Gastrocnemius medialis (tissue), 4 donors: ENCODE results near the gene C19orf12.

Experiments used
- CTCF ChIP-seq, 5 experiments: fragments of 450-650 bp in 3 of 5; fragments of 200-600 bp in 2 of 5; sonication (generic) in 2 of 5; IDR thresholded peaks in 4 of 5; conservative IDR thresholded peaks in 1 of 5; 1 replicate in 4 of 5; 2 replicates in 1 of 5; pipeline ENCODE4 v1.5.1; 2016 to 2019; ENCODE audit warnings: antibody characterized with exemption in 5 of 5, mild to moderate bottlenecking in 3 of 5, moderate library complexity in 3 of 5
- POLR2A ChIP-seq, 2 donors: fragments of 450-650 bp; IDR thresholded peaks; one replicate each; pipeline ENCODE4 v1.6.1; 2017; ENCODE audit warnings: antibody characterized with exemption in 2 of 2, mild to moderate bottlenecking in 2 of 2, moderate library complexity in 2 of 2

- TF ChIP-seq CTCF (IDR thresholded peaks at IDR 0.05 in 4 of 5, conservative IDR thresholded peaks at IDR 0.05 in 1 of 5) = peak; percentile 53 to 75 (median 68)
- no peak for TF ChIP-seq POLR2A (IDR thresholded peaks at IDR 0.05)
Measured at GRCh38 chr19:29690842-29691241, 24.2 kb downstream of the C19orf12 start.
